Muscle of arm (tissue), 14 donors: ENCODE measurements around the gene ALG11. TPM values are rescaled to one million over a fixed set of nuclear protein-coding genes. Genes with fewer than 3 reads are reported as not detected.
"Not testable (repeated sequence)": the region's sequence is repeated elsewhere in the genome, so short reads cannot be mapped to it uniquely, and the experiment has no call there.

Experiments used
- DNase-seq: peaks from one replicate; pipeline ENCODE4 v3.0.0-alpha.2; 2013
- long read RNA-seq, 11 donors: transcript quantifications; one replicate each; lab custom pipeline, GENCODE V29; 2026
- polyA plus RNA-seq, 12 donors: library from polyadenylated mRNA; unstranded; fragments of 120-200 nt; gene quantifications; one replicate each; pipeline ENCODE4 v1.2.1, GENCODE V29; 2013; ENCODE audit not compliant: insufficient read length in 12 of 12

The ALG11 gene
- 10 to 100 TPM in 11 of 12 donors, not detected in 1; 17.5 to 32.8 (median 23.4) TPM for polyA plus RNA-seq
- long read RNA-seq, donor 1, full-length matches to known transcripts: 11 of 18 reads
- long read RNA-seq, donor 1, partial matches to known transcripts: 7 of 18 reads
- long read RNA-seq, donor 1, other reads (novel, unspliced or antisense): 0 of 18 reads
- long read RNA-seq, donor 2, transcript ALG11-202 (4 exons, 2,558 nt): minor isoform, 5 of 18 reads
- long read RNA-seq, donor 2, transcript ALG11-203 (2 exons, 1,404 nt): major isoform, 7 of 18 reads
- long read RNA-seq, donor 2, partial matches to known transcripts: 5 of 18 reads
- long read RNA-seq, donor 2, other reads (novel, unspliced or antisense): 0 of 18 reads
- long read RNA-seq, donor 3, partial matches to known transcripts: 0 of 5 reads
- long read RNA-seq, donor 3, other reads (novel, unspliced or antisense): 0 of 5 reads
- long read RNA-seq, donor 4, partial matches to known transcripts: 0 of 2 reads
- long read RNA-seq, donor 4, other reads (novel, unspliced or antisense): 0 of 2 reads
- long read RNA-seq, donor 5, transcript ALG11-202 (4 exons, 2,558 nt): major isoform, 8 of 35 reads
- long read RNA-seq, donor 5, transcript ALG11-203 (2 exons, 1,404 nt): minor isoform, 6 of 35 reads
- long read RNA-seq, donor 5, partial matches to known transcripts: 17 of 35 reads
- long read RNA-seq, donor 5, other reads (novel, unspliced or antisense): 0 of 35 reads
- long read RNA-seq, donor 6, partial matches to known transcripts: 0 of 4 reads
- long read RNA-seq, donor 6, other reads (novel, unspliced or antisense): 0 of 4 reads
- long read RNA-seq, donor 7, partial matches to known transcripts: 0 of 4 reads
- long read RNA-seq, donor 7, other reads (novel, unspliced or antisense): 0 of 4 reads
- long read RNA-seq, donor 8, transcript ALG11-202 (4 exons, 2,558 nt): major isoform, 10 of 16 reads
- long read RNA-seq, donor 8, transcript ALG11-203 (2 exons, 1,404 nt): minor isoform, 5 of 16 reads
- long read RNA-seq, donor 8, partial matches to known transcripts: 0 of 16 reads
- long read RNA-seq, donor 8, other reads (novel, unspliced or antisense): 0 of 16 reads
- long read RNA-seq, donor 9, partial matches to known transcripts: 0 of 4 reads
- long read RNA-seq, donor 9, other reads (novel, unspliced or antisense): 0 of 4 reads
- long read RNA-seq, donor 10, partial matches to known transcripts: 0 of 6 reads
- long read RNA-seq, donor 10, other reads (novel, unspliced or antisense): 0 of 6 reads
- long read RNA-seq, donor 11, transcript ALG11-202 (4 exons, 2,558 nt): major isoform, 6 of 8 reads
- long read RNA-seq, donor 11, partial matches to known transcripts: 0 of 8 reads
- long read RNA-seq, donor 11, other reads (novel, unspliced or antisense): 0 of 8 reads

- DNase-seq: peak; percentile 98
Measured at GRCh38 chr13:52011632-52012511, at the start of gene ALG11. ALG11 (plus strand) TSS chr13:52012398; CDS start chr13:52012419, 21 bp downstream.

- no peak for DNase-seq
Measured at GRCh38 chr13:51966186-51966585, 46.0 kb upstream of the ALG11 start.

GRCh38 chr13:51967482-51968446, 44.4 kb upstream of the ALG11 start:
- no peak for DNase-seq

GRCh38 chr13:51970349-51970748, 41.8 kb upstream of the ALG11 start:
- DNase-seq: no peak

- no peak for DNase-seq
Measured at GRCh38 chr13:51971520-51972426, 40.4 kb upstream of the ALG11 start.

GRCh38 chr13:51974482-51974881, 37.7 kb upstream of the ALG11 start:
- no peak for DNase-seq

- DNase-seq: no peak
Measured at GRCh38 chr13:51976423-51976822, 35.8 kb upstream of the ALG11 start.

GRCh38 chr13:51976890-51977289, 35.3 kb upstream of the ALG11 start:
- no peak for DNase-seq

- DNase-seq: no peak
Measured at GRCh38 chr13:51977625-51978024, 34.6 kb upstream of the ALG11 start.

GRCh38 chr13:51978796-51979556, 33.2 kb upstream of the ALG11 start:
- no peak for DNase-seq

- DNase-seq: no peak
Measured at GRCh38 chr13:51980908-51981307, 31.3 kb upstream of the ALG11 start.

GRCh38 chr13:51981355-51981754, 30.8 kb upstream of the ALG11 start:
- DNase-seq: no peak

GRCh38 chr13:51983292-51983691, 28.9 kb upstream of the ALG11 start:
- not testable (repeated sequence) for DNase-seq

GRCh38 chr13:51984904-51985303, 27.3 kb upstream of the ALG11 start:
- DNase-seq: not testable (repeated sequence)

GRCh38 chr13:51988988-51989618, 23.1 kb upstream of the ALG11 start:
- DNase-seq: no peak

GRCh38 chr13:51993713-51994112, 18.5 kb upstream of the ALG11 start:
- no peak for DNase-seq
